Astrocyte of the spinal cord (primary cell): ENCODE measurements around the gene PAGE2.

Source experiments
- DNase-seq: peaks from one replicate; pipeline ENCODE4 v3.0.0; 2011; ENCODE audit warnings: low read depth, low spot score
- H3K4me3 ChIP-seq: 2 replicates; pipeline ENCODE4 v1.5.1; 2011; ENCODE audit warnings: low read depth, mild to moderate bottlenecking, low read length, moderate library complexity
- in situ Hi-C: cut with HindIII; loops from 2 replicates; pipeline ENCODE4 v1.10.0; 2017; ENCODE audit warnings: low sequenced_read_pairs
- TF ChIP-seq, protein P1 (sequence below): IDR thresholded peaks from 2 replicates; pipeline ENCODE4 v1.5.1; 2012; ENCODE audit warnings: low read depth, mild to moderate bottlenecking, low read length, inconsistent platforms

The PAGE2 gene

DNA sequence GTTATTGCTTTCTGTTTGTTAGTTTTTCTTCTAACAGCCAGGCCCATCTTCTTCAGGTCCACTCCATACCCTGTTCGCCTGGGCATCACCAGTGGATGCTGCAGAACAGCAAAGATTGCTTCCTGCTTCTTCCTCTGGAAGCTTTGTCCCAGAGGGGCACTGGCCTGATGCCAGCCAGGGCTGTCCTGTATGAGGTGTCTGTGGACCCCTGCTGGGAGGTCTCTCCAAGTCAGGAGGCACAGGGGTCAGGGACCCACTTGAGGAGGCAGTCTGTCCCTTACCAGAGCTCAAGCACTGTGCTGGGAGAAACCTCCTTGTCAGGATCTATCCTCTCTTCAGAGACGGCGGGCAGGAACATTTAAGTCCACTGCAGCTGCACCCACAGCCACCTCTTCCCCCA lies 16.5 kb upstream of the PAGE2 start:
- H3K4me3 ChIP-seq = no peak overlapping the region
- TF ChIP-seq, protein P1, sequence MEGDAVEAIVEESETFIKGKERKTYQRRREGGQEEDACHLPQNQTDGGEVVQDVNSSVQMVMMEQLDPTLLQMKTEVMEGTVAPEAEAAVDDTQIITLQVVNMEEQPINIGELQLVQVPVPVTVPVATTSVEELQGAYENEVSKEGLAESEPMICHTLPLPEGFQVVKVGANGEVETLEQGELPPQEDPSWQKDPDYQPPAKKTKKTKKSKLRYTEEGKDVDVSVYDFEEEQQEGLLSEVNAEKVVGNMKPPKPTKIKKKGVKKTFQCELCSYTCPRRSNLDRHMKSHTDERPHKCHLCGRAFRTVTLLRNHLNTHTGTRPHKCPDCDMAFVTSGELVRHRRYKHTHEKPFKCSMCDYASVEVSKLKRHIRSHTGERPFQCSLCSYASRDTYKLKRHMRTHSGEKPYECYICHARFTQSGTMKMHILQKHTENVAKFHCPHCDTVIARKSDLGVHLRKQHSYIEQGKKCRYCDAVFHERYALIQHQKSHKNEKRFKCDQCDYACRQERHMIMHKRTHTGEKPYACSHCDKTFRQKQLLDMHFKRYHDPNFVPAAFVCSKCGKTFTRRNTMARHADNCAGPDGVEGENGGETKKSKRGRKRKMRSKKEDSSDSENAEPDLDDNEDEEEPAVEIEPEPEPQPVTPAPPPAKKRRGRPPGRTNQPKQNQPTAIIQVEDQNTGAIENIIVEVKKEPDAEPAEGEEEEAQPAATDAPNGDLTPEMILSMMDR = no peak
- in situ Hi-C loops = no loop called here
- no peak for DNase-seq

DNA sequence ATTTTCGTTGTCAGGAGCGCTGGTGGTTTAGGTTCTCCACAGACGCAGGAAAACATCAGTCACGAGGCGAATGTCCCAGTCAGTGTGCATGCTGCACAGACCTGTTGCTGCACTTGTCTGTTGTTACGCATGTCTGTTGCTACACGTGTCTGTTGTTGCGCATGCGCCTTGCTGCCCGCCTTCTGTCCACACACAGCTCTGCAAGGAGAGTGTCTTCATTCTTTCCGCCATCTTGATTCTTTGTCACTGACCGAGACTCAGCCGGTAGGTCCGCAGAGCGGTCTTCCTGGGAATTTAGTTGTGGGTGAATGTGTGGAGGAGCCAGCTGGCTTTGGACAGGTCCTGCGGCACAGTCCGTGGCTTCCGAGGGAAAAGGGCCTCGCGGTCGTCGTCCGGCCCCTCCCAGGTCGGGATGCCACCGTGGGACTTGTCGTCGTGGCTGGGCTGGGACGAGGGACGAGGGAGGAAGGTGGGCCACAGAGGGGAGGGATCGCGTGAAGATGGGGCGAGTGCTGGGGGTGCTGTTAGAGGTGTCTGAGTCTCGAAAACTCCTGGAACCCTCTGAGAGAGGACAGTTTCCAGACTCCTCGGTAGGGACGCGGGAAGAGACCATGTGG lies 13.9 kb upstream of the PAGE2 start, which contains the start of gene PAGE2B:
PAGE2B (plus strand) TSS at position 180 of the 617 bp plus-strand sequence. CDS start 1,012 bp downstream, outside the sequence.
- TF ChIP-seq, protein P1 = no peak
- in situ Hi-C loops = no loop called here
- no peak within 1 kb of the TSS for H3K4me3 ChIP-seq
- no peak for DNase-seq

DNA sequence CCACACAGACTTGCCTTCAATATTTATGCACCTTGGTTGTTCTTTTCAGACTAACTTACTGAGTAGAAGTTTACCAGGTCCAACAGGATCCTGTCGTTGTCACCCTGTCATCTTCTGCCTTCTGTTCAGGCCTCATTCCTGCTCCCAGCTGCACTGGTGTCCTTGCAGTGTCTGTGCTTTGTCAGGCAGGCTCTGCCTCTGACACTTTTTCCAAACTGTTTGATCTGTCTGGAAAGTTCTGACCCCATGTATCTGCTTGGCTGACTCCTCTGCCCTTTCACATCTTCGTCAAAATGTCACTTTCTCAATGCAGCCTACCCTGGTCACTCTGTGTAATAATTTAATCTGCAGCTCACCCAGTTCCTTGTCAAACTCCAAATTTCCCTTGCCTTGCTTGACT lies 9.9 kb downstream of the PAGE2 start:
- TF ChIP-seq, protein P1 = no peak
- DNase-seq = no peak
- in situ Hi-C loops = no loop called here
- H3K4me3 ChIP-seq = no peak overlapping the region

DNA sequence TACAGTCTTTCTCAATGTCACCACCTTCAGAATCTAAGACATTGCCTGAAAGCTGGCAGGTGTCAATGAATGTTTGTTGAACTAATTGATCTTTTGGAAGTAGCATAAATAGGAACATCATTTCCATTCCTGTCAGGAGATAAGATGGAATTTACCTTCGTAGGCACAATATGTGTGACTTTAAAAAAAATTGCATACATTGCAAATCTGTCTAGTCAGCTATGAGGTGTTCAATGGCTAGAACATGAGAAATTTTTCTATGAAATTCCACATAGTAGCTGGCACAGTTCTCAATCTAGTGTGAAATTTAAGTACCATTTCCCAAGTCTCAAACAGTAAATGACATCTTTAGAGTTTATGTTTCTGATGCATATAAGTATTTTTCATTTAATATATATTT lies 10.3 kb downstream of the PAGE2 start:
- in situ Hi-C loops = no loop called here
- H3K4me3 ChIP-seq = no peak overlapping the region
- TF ChIP-seq, protein P1 = no peak
- no peak for DNase-seq

DNA sequence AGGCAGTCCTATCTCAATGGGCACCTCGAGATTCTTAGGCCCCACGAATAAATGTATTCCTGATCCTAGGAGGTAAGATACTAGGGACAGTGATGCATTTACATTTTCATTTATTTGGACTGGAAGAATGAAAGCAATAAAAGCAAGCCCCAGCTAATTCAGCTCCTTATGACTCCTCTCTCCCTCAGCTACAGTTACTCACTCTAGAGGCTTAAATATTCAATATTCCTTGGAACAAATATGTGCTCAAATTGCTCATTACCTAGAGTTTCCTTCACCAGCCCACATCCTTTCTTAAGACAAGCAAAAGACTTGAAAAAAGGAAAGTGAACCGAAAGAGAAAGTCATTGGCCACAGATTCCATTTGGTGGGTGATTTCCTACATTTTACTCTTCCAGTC lies 13.9 kb downstream of the PAGE2 start:
- no peak for DNase-seq
- in situ Hi-C loops = no loop called here
- no peak overlapping the region for H3K4me3 ChIP-seq
- TF ChIP-seq, protein P1 = no peak

DNA sequence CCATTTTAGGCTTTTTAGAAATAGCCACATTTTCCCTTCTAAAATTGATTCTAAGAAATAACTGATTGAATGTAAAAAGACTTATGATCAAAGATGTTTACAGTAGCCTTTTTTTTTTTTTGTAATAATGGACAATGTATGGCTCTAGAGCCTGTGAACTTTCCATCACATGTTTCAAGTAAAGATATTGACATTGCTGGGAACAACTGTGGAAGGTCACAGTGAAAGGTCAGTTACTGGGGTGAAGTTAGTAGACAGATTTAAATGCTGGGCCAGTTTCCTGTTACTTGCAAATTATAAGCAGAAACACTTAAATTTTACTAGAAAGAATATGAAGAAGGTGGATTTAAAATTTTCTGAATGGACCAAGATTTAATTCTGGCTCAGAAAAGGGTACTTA lies 18.4 kb downstream of the PAGE2 start:
- no peak for DNase-seq
- TF ChIP-seq, protein P1 = no peak
- in situ Hi-C loops = no loop called here
- no peak overlapping the region for H3K4me3 ChIP-seq
